ENCODE results near the gene KNCN. TPM values are rescaled to one million over a fixed set of nuclear protein-coding genes. Genes with fewer than 3 reads are reported as not detected.

The KNCN gene
- total and polyA plus RNA-seq, 10 of the 15 experiments (the other 5 are each of a cell fraction or from before 2014, with no cell fraction given): not detected

- TF ChIP-seq CTCF (IDR thresholded peaks at IDR 0.05 in 2 of 3, conservative IDR thresholded peaks at IDR 0.05 in 1 of 3; ENCODE audit: control insufficient read depth in 2 of 3, extremely low read depth in 1 of 3, insufficient read depth in 1 of 3, low read depth in 3 of 3, low read length in 3 of 3): no peak
- no peak for TF ChIP-seq EZH2 (IDR thresholded peaks at IDR 0.05; ENCODE audit: borderline replicate concordance, control insufficient read depth, low read depth, low read length)
- no peak for TF ChIP-seq BACH1 (IDR thresholded peaks at IDR 0.05; ENCODE audit: borderline replicate concordance)
- no peak for TF ChIP-seq ZNF207 (IDR thresholded peaks at IDR 0.05; ENCODE audit: borderline replicate concordance)
- TF ChIP-seq PKNOX1 (IDR thresholded peaks at IDR 0.05): no peak
- no peak for TF ChIP-seq ZNF24 (IDR thresholded peaks at IDR 0.05)
- TF ChIP-seq HDAC2 (IDR thresholded peaks at IDR 0.05): no peak
Measured at GRCh38 chr1:46525253-46525983, 26.0 kb downstream of the KNCN start (continued).

GRCh38 chr1:46524843-46525242 lies 26.6 kb downstream of the KNCN start:
- no peaks in the 10 kb centered on the region for H3K9me3 ChIP-seq (replicated peaks; ENCODE audit: control insufficient read depth, insufficient read depth, low read length)
- no peak overlapping the region for H3K4me2 ChIP-seq (ENCODE audit: control insufficient read depth, insufficient read depth)
- ChIA-PET RAD21 (ENCODE audit: unreplicated experiment) (no interaction called here), SMC1A (ENCODE audit: uncharacterized antibody, unreplicated experiment) (no interaction called here), CTCF (interaction anchor here (6.5 kb wide), 1 partner anchor 79 kb away, joined by 84 read pairs; no protein-coding TSS in a partner anchor), POLR2A (no interaction called here)
- H3K79me2 ChIP-seq (ENCODE audit: control insufficient read depth, insufficient read depth, low read length): no peaks in the 10 kb centered on the region
- in situ Hi-C loops (cut with MboI) (loop anchor here (5.0 kb wide), 2 partner anchors 48 to 78 kb away; no protein-coding TSS in a partner anchor), intact Hi-C loops (cut with micrococcal nuclease; ENCODE audit: unreplicated experiment) (no loop called here)
- FAIRE-seq (no peak), DNase-seq (ENCODE audit: low read depth, low spot score) (no peak), ATAC-seq (no peak)
- no peak overlapping the region for H3K4me3 ChIP-seq
- peaks cover 12% of the 10 kb centered on the region for H3K4me1 ChIP-seq (ENCODE audit: control insufficient read depth, insufficient read depth, low read length)
- peaks cover 0 to 3% of the 10 kb centered on the region in 2 experiments; a peak in 1 of 4 replicates for H3K27me3 ChIP-seq (replicated peaks in 1 of 2; ENCODE audit: control insufficient read depth in 2 of 2, insufficient read depth in 2 of 2, low read length in 1 of 2)
- H3K27ac ChIP-seq (ENCODE audit: control insufficient read depth, insufficient read depth): no peak overlapping the region
- WGBS (ENCODE audit: insufficient coverage, insufficient replicate concordance, low lambda C conversion rate, missing lambda C conversion rate): 46% methylated on average over 5 of the region's 5 CpGs
- no peak overlapping the region for H2AFZ ChIP-seq (ENCODE audit: control insufficient read depth, low read depth, low read length)
- no peak overlapping the region for H3K9ac ChIP-seq (ENCODE audit: control insufficient read depth, insufficient read depth, low read length)
- no peaks in the 10 kb centered on the region for H3K36me3 ChIP-seq (ENCODE audit: control insufficient read depth in 2 of 2, insufficient read depth in 2 of 2, low read length in 1 of 2)
- H4K20me1 ChIP-seq (ENCODE audit: control insufficient read depth, insufficient read depth): no peaks in the 10 kb centered on the region
- no TSS peak for BruUV-seq (replicated peaks)
- no peak for TF ChIP-seq CEBPB (IDR thresholded peaks at IDR 0.05; ENCODE audit: borderline replicate concordance in 1 of 2, low read depth in 2 of 2, low read length in 2 of 2)
- TF ChIP-seq NR2C2 (IDR thresholded peaks at IDR 0.05; ENCODE audit: borderline replicate concordance, control insufficient read depth, insufficient read length, low read depth): no peak
- TF ChIP-seq LARP7 (IDR thresholded peaks at IDR 0.05): no peak
- no peak for TF ChIP-seq BACH1 (IDR thresholded peaks at IDR 0.05; ENCODE audit: borderline replicate concordance)
- TF ChIP-seq JUNB (IDR thresholded peaks at IDR 0.05): no peak
- no peak for TF ChIP-seq MEF2B (IDR thresholded peaks at IDR 0.05; ENCODE audit: partially characterized antibody, poor library complexity, severe bottlenecking)
- TF ChIP-seq E2F8 (IDR thresholded peaks at IDR 0.05; ENCODE audit: low read depth, partially characterized antibody): no peak
- TF ChIP-seq CBX3 (IDR thresholded peaks at IDR 0.05; ENCODE audit: borderline replicate concordance, low read depth): no peak
- no peak for TF ChIP-seq KAT2A (conservative IDR thresholded peaks at IDR 0.05; ENCODE audit: control insufficient read depth, low read depth, low read length)
- TF ChIP-seq HCFC1 (IDR thresholded peaks at IDR 0.05; ENCODE audit: low read length): no peak
- no peak for TF ChIP-seq SREBF2 (IDR thresholded peaks at IDR 0.05; ENCODE audit: low read length)
